ENCODE data around the gene USP32.
"Not testable (repeated sequence)": the region's sequence is repeated elsewhere in the genome, so short reads cannot be mapped to it uniquely, and the experiment has no call there.

The USP32 gene, protein sequence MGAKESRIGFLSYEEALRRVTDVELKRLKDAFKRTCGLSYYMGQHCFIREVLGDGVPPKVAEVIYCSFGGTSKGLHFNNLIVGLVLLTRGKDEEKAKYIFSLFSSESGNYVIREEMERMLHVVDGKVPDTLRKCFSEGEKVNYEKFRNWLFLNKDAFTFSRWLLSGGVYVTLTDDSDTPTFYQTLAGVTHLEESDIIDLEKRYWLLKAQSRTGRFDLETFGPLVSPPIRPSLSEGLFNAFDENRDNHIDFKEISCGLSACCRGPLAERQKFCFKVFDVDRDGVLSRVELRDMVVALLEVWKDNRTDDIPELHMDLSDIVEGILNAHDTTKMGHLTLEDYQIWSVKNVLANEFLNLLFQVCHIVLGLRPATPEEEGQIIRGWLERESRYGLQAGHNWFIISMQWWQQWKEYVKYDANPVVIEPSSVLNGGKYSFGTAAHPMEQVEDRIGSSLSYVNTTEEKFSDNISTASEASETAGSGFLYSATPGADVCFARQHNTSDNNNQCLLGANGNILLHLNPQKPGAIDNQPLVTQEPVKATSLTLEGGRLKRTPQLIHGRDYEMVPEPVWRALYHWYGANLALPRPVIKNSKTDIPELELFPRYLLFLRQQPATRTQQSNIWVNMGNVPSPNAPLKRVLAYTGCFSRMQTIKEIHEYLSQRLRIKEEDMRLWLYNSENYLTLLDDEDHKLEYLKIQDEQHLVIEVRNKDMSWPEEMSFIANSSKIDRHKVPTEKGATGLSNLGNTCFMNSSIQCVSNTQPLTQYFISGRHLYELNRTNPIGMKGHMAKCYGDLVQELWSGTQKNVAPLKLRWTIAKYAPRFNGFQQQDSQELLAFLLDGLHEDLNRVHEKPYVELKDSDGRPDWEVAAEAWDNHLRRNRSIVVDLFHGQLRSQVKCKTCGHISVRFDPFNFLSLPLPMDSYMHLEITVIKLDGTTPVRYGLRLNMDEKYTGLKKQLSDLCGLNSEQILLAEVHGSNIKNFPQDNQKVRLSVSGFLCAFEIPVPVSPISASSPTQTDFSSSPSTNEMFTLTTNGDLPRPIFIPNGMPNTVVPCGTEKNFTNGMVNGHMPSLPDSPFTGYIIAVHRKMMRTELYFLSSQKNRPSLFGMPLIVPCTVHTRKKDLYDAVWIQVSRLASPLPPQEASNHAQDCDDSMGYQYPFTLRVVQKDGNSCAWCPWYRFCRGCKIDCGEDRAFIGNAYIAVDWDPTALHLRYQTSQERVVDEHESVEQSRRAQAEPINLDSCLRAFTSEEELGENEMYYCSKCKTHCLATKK (N-terminal part only)

DNA sequence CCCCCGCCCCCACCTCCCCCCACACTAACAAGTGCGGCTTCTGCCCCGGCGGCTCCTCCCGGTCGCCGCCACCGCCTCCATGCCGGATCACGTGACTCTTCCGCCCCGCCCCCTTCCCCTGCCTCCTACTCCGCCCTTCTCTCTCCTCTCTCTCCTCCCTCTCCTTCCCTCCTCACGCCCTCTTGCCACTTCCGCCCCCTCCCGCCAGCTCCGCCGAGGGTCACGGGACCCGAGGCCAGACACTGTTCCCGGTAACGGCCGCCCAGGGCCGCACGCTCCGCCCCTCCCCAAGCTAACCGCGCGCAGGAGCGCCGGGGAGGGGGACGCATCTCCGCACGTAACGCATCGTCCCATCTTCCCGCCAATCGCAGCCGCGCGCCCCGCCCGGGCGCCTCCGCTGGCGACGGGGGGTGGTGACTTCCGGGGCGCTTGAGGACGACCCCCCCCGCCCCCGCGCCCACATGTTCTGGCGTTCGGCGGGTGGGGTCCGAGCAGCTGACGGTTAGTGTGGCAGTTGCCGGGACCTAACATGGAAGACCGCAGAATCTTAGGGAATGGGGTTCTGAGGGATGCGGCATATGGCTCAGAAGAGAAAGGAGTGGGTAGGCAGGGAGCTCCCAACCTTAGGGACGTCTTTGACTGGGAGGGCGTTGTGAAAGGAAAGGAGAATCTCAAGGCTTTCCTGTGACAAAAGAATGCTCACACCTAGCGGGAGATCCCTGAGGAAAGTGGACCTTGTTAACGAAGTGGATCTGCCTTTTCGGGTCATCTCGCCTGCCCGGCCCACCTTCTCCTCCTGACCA, at the start of gene USP32:
Gene USP32, minus strand, starts transcription at position 92 of the 803 bp plus-strand sequence. CDS start 194 bp downstream, outside the sequence.
- DNase-seq (peak; percentile 99), ATAC-seq (peak; percentile 93)

DNA sequence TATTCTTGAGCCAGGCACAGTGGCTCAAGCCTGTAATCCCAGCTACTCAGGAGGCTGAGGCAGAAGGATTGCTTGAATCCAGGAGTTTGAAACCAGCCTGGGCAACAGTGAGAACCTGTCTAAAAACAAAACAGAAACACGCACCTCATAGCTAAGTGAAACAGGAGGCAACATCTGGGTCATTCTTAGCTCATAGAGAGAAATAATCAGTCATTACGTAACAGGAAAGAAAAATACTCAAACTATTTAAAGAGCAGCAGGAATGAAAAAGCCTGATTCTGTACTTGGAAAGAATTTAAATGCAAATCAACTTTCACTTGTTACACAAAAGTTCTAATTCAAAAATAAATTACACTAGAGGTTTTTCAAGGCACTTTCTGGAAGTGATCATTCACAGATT, 47.6 kb upstream of the USP32 start:
- ATAC-seq = no peak
- no peak for DNase-seq

DNA sequence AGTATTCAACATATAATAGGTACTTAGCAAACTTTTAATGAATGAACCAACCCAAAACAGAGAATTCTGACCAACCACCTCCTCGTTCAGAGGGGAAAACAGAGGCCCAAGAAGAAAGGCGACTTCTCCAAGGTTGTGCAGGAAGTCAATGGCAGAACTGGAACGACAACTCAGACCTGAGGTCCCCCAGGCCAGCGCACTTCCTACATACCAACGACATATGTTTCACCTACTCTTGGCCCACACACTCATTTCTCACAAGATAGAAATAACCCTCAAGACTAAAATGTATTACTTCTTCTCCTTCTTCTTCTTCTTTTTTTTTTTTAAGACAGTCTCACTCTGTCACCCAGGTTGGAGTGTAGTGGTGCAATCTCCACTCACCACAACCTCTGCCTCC, 44.7 kb upstream of the USP32 start:
- DNase-seq (no peak), ATAC-seq (no peak)

DNA sequence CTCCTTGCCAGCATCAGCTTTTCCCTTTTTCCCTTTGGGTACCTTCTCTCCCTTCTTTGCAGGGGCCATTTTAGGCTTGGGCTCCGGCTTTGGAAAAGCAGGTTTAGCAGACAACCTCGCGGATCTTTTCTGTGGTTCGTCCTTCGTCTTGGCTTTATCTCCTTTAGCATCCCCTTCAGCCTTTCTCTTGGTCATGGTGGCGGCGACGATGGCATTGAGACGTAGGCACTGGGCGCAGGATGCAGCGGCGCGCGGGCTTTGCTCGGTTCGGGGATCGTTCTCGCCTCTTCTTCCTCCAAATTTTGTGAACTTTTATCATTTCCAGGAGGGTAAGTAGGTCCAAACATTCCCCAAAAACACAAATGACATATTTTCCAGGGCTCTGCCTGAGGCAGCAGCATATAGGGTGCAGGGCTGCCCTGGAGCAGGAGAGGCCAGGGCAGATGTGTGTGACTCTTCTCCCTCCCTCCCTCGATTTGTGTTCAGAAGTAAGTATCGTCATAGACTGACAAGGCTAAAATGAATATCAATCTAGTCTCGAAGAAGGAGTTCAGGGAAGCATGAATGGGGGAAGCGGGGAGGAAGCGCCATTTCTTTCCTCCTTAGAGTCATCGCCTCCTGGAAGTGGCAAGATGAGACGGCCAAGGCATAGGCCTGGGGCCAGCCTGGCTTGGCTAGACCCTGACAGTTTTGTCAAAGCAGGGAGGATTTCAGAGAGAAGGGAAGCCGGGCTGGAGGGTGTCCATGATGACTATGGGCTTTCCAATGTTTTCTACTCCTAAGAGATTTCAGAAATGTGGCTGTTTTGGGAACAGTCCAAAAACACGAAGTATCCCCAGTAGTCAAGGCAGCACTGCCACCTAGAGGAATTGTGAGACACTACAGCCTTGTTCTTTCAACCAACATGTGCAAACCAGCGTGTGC, 43.6 kb upstream of the USP32 start:
- ATAC-seq (peak; percentile 55), DNase-seq (peak; percentile 47)

GRCh38 chr17:60433021-60433997, 41.4 kb upstream of the USP32 start:
- ATAC-seq, DNase-seq: not testable (repeated sequence)

- not testable (repeated sequence) for DNase-seq, ATAC-seq
Observed at GRCh38 chr17:60430561-60430960, 38.6 kb upstream of the USP32 start.

DNA sequence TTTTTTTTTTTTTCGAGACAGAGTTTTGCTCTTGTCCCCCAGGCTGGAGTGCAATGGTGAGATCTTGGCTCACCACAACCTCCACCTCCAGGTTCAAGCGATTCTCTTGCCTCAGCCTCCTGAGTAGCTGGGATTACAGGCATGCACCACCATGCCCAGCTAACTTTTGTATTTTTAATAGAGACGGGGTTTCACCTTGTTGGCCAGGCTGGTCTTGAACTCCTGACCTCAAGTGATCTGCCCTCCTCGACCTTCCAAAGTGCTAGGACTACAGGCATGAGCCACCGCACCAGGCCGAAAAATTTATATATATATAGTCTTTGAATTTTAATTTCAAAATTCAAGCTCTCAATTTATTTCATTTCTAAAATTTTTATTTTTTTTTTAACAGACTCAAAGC, 36.6 kb upstream of the USP32 start:
- not testable (repeated sequence) for ATAC-seq

DNA sequence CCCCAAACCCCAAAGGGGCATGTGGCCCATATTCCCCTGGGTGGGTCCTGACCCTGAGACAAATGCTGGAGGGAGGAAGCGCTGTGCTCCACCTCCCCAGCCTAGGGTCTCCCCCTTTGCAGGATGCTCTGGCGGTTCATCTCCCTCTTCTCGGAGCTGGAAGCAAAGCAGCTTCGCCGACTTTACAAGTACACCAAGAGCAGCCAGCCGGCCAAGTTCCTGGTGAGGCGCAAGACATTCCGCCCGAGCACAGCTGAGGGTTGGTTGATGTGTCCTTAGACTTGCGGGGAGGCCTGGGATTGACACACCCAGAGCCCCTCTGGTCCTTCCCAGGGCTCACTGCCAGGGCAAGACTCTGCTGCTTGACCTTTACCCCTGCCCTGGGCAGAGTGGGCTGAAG, 34.7 kb upstream of the USP32 start:
- DNase-seq = no peak
- ATAC-seq = no peak

More for the DNA sequence above, 36.6 kb upstream of the USP32 start:
- DNase-seq = not testable (repeated sequence)

DNA sequence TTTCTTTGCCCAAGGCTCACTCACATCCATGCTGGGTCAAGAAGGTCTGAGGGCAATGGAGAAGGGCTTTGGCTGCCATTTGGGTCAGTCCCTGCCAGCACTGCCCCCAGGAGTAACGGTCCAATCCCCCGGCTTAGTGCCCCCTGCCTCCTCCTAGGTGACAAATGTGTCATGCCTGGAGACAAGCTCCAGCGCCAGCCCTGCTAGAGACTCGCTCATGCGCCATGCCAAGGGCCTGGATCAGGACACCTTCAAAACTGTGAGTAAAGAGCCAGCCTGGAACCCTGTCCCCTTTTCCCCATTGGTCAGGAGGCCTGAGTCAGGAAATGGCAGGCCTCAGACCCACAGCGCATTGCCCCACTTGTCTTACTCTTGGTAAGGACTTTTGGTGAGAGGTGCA, 33.7 kb upstream of the USP32 start:
- ATAC-seq (no peak), DNase-seq (no peak)

- ATAC-seq (no peak), DNase-seq (no peak)
Observed at GRCh38 chr17:60423865-60424264, 31.9 kb upstream of the USP32 start.

GRCh38 chr17:60422162-60422665, 30.3 kb upstream of the USP32 start, which contains the start of gene CHCT1:
CHCT1 (plus strand) TSS chr17:60422489; CDS start chr17:60422593, 104 bp downstream.
- ATAC-seq (no peak), DNase-seq (no peak)

DNA sequence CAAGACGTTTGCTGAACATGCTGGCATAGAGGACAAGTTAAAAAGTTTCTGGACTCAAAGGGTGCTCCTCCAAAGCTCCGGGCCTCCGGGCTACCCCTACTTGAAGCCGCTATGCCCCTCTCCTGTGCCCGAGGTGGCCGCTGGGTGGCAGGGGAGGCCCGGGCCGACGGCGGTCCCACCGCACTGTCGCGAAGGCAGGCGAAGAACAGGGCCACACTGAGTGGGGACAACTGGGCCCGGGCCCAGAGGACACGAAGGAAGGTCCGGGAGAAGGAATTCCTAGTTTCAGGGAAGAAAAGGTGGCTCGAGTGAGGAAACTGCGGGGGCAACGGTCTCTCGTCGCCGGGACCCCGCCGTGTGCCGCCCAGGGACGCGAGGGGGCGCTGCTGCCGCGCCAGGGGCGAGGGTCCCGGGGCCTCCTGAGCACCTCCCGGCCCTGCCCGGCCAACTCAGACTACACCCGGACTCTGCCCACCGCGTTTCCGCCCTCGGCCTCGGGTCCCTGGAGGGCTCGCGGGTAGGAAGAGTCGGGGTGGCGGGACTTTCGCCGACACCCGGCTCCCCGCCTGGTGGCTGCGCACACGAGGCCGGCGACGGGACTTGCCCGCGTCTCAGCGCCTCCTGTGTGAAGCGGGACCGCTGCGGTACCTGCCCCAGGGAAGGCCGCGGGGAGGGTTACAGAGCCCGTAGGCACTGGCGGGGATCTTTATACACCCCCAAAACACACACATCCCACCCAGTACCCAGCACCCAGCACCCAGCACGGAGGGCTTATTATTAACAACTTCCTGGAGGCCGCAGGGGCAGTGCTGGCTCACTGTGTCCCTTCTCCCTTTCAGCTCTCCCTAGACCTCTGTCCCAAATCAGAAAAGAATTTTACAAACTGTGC, 29.6 kb upstream of the USP32 start:
- peak; percentile 84 for DNase-seq
- peak; percentile 96 for ATAC-seq

GRCh38 chr17:60419875-60420274, 27.9 kb upstream of the USP32 start:
- not testable (repeated sequence) for ATAC-seq, DNase-seq

DNA sequence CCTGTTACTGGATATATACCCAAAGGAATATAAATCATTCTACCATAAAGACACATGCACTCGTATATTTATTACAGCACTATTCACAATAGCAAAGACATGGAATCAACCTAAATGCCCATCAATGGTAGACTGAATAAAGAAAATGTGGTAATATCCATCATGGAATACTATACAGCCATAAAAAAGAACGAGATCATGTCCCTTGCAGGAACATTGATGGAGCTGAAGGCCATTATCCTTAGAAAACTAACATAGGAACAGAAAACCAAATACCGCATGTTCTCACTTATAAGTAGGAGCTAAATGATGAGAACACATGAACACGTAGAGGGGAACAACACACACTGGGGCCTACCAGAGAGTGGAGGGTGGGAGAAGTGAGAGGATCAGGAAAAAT, 27.1 kb upstream of the USP32 start:
- not testable (repeated sequence) for DNase-seq, ATAC-seq

GRCh38 chr17:60416368-60416925, 24.5 kb upstream of the USP32 start:
- no peak for ATAC-seq

GRCh38 chr17:60415146-60415545, 23.2 kb upstream of the USP32 start:
- no peak for ATAC-seq
- DNase-seq = no peak

More at GRCh38 chr17:60416368-60416925, 24.5 kb upstream of the USP32 start:
- DNase-seq = no peak

- no peak for DNase-seq
- ATAC-seq = no peak
Observed at GRCh38 chr17:60412701-60413100, 20.8 kb upstream of the USP32 start.
